Measurements from ENCODE around the gene MED22. TPM values are rescaled to one million over a fixed set of nuclear protein-coding genes. Genes with fewer than 3 reads are reported as not detected.
"Not testable (repeated sequence)": the region's sequence is repeated elsewhere in the genome, so short reads cannot be mapped to it uniquely, and the experiment has no call there.

MED22 gene
- total RNA-seq, 1 donor from 2014 or later, result 36.4 TPM

GRCh38 chr9:133322701-133323100 lies 25.2 kb downstream of the MED22 start:
- Mint-ChIP-seq H3K9me3 (no peaks in the 10 kb centered on the region), H3K27me3 (ENCODE audit: low read depth) (no peaks in the 10 kb centered on the region), H3K4me3 (ENCODE audit: low read depth) (no peak overlapping the region), H3K4me1 (ENCODE audit: low read depth) (no peaks in the 10 kb centered on the region), H3K27ac (no peak overlapping the region), H3K36me3 (ENCODE audit: low read depth) (no peaks in the 10 kb centered on the region)
- intact Hi-C loops (cut with micrococcal nuclease), result no loop called here
- DNase-seq (ENCODE audit: low spot score), result no peak

- DNase-seq (ENCODE audit: low spot score), result no peak
- intact Hi-C loops (cut with micrococcal nuclease), result no loop called here
- H3K36me3 Mint-ChIP-seq (ENCODE audit: low read depth), result no peaks in the 10 kb centered on the region
- H3K4me3 Mint-ChIP-seq (ENCODE audit: low read depth), result no peak overlapping the region
- no peaks in the 10 kb centered on the region for H3K27me3 Mint-ChIP-seq (ENCODE audit: low read depth)
- no peak overlapping the region for H3K27ac Mint-ChIP-seq
- H3K9me3 Mint-ChIP-seq, result no peaks in the 10 kb centered on the region
- H3K4me1 Mint-ChIP-seq (ENCODE audit: low read depth), result no peaks in the 10 kb centered on the region
Measured at GRCh38 chr9:133321411-133321935, 26.5 kb downstream of the MED22 start.

GRCh38 chr9:133320421-133320881 lies 27.5 kb downstream of the MED22 start:
- Mint-ChIP-seq H3K4me3 (ENCODE audit: low read depth) (no peak overlapping the region), H3K36me3 (ENCODE audit: low read depth) (no peaks in the 10 kb centered on the region), H3K9me3 (no peaks in the 10 kb centered on the region), H3K4me1 (ENCODE audit: low read depth) (no peaks in the 10 kb centered on the region), H3K27me3 (ENCODE audit: low read depth) (no peaks in the 10 kb centered on the region), H3K27ac (no peak overlapping the region)
- intact Hi-C loops (cut with micrococcal nuclease), result no loop called here
- DNase-seq (ENCODE audit: low spot score), result no peak

GRCh38 chr9:133317551-133317950 lies 30.4 kb downstream of the MED22 start:
- H3K27me3 Mint-ChIP-seq (ENCODE audit: low read depth); intact Hi-C loops (cut with micrococcal nuclease); H3K36me3 Mint-ChIP-seq (ENCODE audit: low read depth); H3K27ac Mint-ChIP-seq; H3K4me3 Mint-ChIP-seq (ENCODE audit: low read depth); DNase-seq (ENCODE audit: low spot score); H3K4me1 Mint-ChIP-seq (ENCODE audit: low read depth); H3K9me3 Mint-ChIP-seq: not testable (repeated sequence)

- intact Hi-C loops (cut with micrococcal nuclease), result no loop called here
- H3K27me3 Mint-ChIP-seq (ENCODE audit: low read depth), result no peaks in the 10 kb centered on the region
- no peaks in the 10 kb centered on the region for H3K9me3 Mint-ChIP-seq
- H3K4me1 Mint-ChIP-seq (ENCODE audit: low read depth), result no peaks in the 10 kb centered on the region
- no peak for DNase-seq (ENCODE audit: low spot score)
- no peak overlapping the region for H3K27ac Mint-ChIP-seq
- H3K36me3 Mint-ChIP-seq (ENCODE audit: low read depth), result no peaks in the 10 kb centered on the region
- H3K4me3 Mint-ChIP-seq (ENCODE audit: low read depth), result no peak overlapping the region
Measured at GRCh38 chr9:133315997-133316396, 31.9 kb downstream of the MED22 start.

GRCh38 chr9:133309608-133310007 lies 38.3 kb downstream of the MED22 start:
- no peak overlapping the region for H3K4me3 Mint-ChIP-seq (ENCODE audit: low read depth)
- H3K27ac Mint-ChIP-seq, result no peak overlapping the region

GRCh38 chr9:133307301-133307700 lies 40.6 kb downstream of the MED22 start:
- H3K4me3 Mint-ChIP-seq (ENCODE audit: low read depth), result no peak overlapping the region

More at GRCh38 chr9:133309608-133310007, 38.3 kb downstream of the MED22 start:
- no peaks in the 10 kb centered on the region for H3K4me1 Mint-ChIP-seq (ENCODE audit: low read depth)
- DNase-seq (ENCODE audit: low spot score), result no peak
- H3K9me3 Mint-ChIP-seq, result no peaks in the 10 kb centered on the region
- peaks cover 6% of the 10 kb centered on the region for H3K27me3 Mint-ChIP-seq (ENCODE audit: low read depth)
- intact Hi-C loops (cut with micrococcal nuclease), result no loop called here
- no peaks in the 10 kb centered on the region for H3K36me3 Mint-ChIP-seq (ENCODE audit: low read depth)

GRCh38 chr9:133306242-133307204 lies 41.4 kb downstream of the MED22 start:
- Mint-ChIP-seq H3K4me3 (ENCODE audit: low read depth) (no peak overlapping the region), H3K9me3 (no peaks in the 10 kb centered on the region), H3K36me3 (ENCODE audit: low read depth) (no peaks in the 10 kb centered on the region), H3K4me1 (ENCODE audit: low read depth) (no peaks in the 10 kb centered on the region), H3K27me3 (ENCODE audit: low read depth) (peaks cover 6% of the 10 kb centered on the region), H3K27ac (no peak overlapping the region)
- DNase-seq (ENCODE audit: low spot score), result no peak
- intact Hi-C loops (cut with micrococcal nuclease), result no loop called here

More at GRCh38 chr9:133307301-133307700, 40.6 kb downstream of the MED22 start:
- Mint-ChIP-seq H3K4me1 (ENCODE audit: low read depth) (no peaks in the 10 kb centered on the region), H3K9me3 (no peaks in the 10 kb centered on the region), H3K36me3 (ENCODE audit: low read depth) (no peaks in the 10 kb centered on the region), H3K27me3 (ENCODE audit: low read depth) (peaks cover 6% of the 10 kb centered on the region), H3K27ac (no peak overlapping the region)
- intact Hi-C loops (cut with micrococcal nuclease), result no loop called here
- no peak for DNase-seq (ENCODE audit: low spot score)

- no peak overlapping the region for H3K4me3 Mint-ChIP-seq (ENCODE audit: low read depth)
- no peaks in the 10 kb centered on the region for H3K4me1 Mint-ChIP-seq (ENCODE audit: low read depth)
- intact Hi-C loops (cut with micrococcal nuclease), result no loop called here
- H3K36me3 Mint-ChIP-seq (ENCODE audit: low read depth), result no peaks in the 10 kb centered on the region
- DNase-seq (ENCODE audit: low spot score), result no peak
- peaks cover 6% of the 10 kb centered on the region for H3K27me3 Mint-ChIP-seq (ENCODE audit: low read depth)
- no peak overlapping the region for H3K27ac Mint-ChIP-seq
- H3K9me3 Mint-ChIP-seq, result no peaks in the 10 kb centered on the region
Measured at GRCh38 chr9:133305731-133306130, 42.2 kb downstream of the MED22 start.

- no peaks in the 10 kb centered on the region for H3K9me3 Mint-ChIP-seq
- intact Hi-C loops (cut with micrococcal nuclease), result no loop called here
Measured at GRCh38 chr9:133304477-133305377, 43.2 kb downstream of the MED22 start.

GRCh38 chr9:133304158-133304470 lies 43.8 kb downstream of the MED22 start:
- Mint-ChIP-seq H3K9me3 (no peaks in the 10 kb centered on the region), H3K36me3 (ENCODE audit: low read depth) (no peaks in the 10 kb centered on the region), H3K4me1 (ENCODE audit: low read depth) (no peaks in the 10 kb centered on the region), H3K4me3 (ENCODE audit: low read depth) (no peak overlapping the region), H3K27ac (no peak overlapping the region), H3K27me3 (ENCODE audit: low read depth) (peaks cover 5% of the 10 kb centered on the region)
- intact Hi-C loops (cut with micrococcal nuclease), result no loop called here
- no peak for DNase-seq (ENCODE audit: low spot score)

More at GRCh38 chr9:133304477-133305377, 43.2 kb downstream of the MED22 start:
- no peaks in the 10 kb centered on the region for H3K4me1 Mint-ChIP-seq (ENCODE audit: low read depth)
- H3K27me3 Mint-ChIP-seq (ENCODE audit: low read depth), result peaks cover 6% of the 10 kb centered on the region
- no peak overlapping the region for H3K4me3 Mint-ChIP-seq (ENCODE audit: low read depth)
- no peak overlapping the region for H3K27ac Mint-ChIP-seq
- DNase-seq (ENCODE audit: low spot score), result no peak
- no peaks in the 10 kb centered on the region for H3K36me3 Mint-ChIP-seq (ENCODE audit: low read depth)

- H3K27me3 Mint-ChIP-seq (ENCODE audit: low read depth), result peaks cover 3% of the 10 kb centered on the region
- no peaks in the 10 kb centered on the region for H3K4me1 Mint-ChIP-seq (ENCODE audit: low read depth)
- H3K36me3 Mint-ChIP-seq (ENCODE audit: low read depth), result no peaks in the 10 kb centered on the region
- DNase-seq (ENCODE audit: low spot score), result no peak
- intact Hi-C loops (cut with micrococcal nuclease), result no loop called here
- H3K9me3 Mint-ChIP-seq, result no peaks in the 10 kb centered on the region
- no peak overlapping the region for H3K4me3 Mint-ChIP-seq (ENCODE audit: low read depth)
- H3K27ac Mint-ChIP-seq, result no peak overlapping the region
Measured at GRCh38 chr9:133303266-133304157, 44.4 kb downstream of the MED22 start.
